Activated CD8-positive, alpha-beta memory T cell treated with anti-CD3 and anti-CD28 coated beads for 36 hours (primary cell): ENCODE results near the gene SLC7A8. TPM values are rescaled to one million over a fixed set of nuclear protein-coding genes. Genes with fewer than 3 reads are reported as not detected.

Experiments
- CTCF ChIA-PET: fragments of 350-600 bp; sonication (Branson Sonifier 250); formaldehyde crosslinking; loops from one replicate; lab custom pipeline; 2021; ENCODE audit warnings: antibody characterized with exemption; lab: Charles Lee
- POLR2A ChIA-PET: fragments of 350-600 bp; sonication (Branson Sonifier 250); formaldehyde crosslinking; loops from one replicate; lab custom pipeline; 2021; ENCODE audit warnings: antibody characterized with exemption; lab: Charles Lee
- total RNA-seq, 2 experiments: library from RNA; stranded (reverse); gene quantifications; one replicate each; pipeline ENCODE4 v1.2.3, GENCODE V29; 2021

The SLC7A8 gene
- total RNA-seq, 2 experiments from 2014 or later = 0.40 to 0.86 TPM

DNA sequence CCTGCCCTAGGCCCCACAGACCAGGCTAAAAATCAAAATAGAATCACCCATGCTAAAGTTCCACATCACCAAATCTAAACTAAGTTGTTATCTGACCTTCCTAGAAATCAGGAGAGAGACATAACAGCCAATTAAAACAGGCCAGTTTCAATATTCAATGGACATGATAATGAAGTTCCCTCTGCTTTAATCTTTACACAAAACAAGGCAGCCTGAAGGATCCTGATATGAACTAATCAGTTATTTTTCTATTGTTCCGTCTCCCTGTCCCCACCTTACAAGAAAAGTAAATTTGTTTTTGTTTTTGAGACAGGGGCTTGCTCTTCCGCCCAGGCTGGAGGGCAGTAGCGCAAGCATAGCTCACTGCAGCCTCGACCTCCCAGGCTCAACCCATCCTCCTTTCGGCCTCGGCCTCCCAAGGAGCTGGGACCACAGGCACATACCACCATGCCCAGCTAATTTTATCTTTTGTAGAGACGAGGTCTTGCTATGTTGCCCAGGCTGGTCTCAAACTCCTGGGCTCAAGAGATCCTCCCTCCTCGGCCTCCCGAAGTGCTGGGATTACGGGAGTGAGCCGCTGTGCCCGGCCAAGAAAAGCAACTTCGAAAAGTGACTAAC lies 59.0 kb downstream of the SLC7A8 start:
- CTCF ChIA-PET = interaction anchor here (1.6 to 2.7 kb wide), 2 partner anchors 63 to 256 kb away, joined by 4 to 7 read pairs; no protein-coding TSS in a partner anchor
- POLR2A ChIA-PET = no interaction called here

DNA sequence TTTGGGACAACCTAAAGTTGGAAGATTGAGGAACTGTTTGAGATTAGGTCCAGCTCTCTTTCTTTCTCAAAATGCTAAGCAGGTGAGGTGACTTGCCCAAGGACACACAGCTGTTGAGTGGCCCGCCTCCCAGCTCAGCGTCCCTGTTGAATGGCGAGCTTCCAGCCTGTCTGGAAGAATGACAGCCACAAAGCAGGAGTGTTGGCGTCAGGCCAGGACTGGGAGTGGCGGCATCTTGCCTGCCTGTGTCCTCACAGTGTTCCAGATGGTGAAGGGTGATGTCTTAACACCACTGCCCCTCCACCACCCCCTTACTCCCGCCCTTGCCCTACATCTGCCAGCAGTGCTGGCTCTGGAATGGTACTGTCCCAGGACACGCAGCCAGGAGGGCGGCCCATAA lies 60.0 kb downstream of the SLC7A8 start:
- CTCF ChIA-PET = interaction anchor here (0.7 to 2.7 kb wide), 4 partner anchors 64 to 1173 kb away, joined by 3 to 7 read pairs (median 4); no protein-coding TSS in a partner anchor
- POLR2A ChIA-PET = no interaction called here

DNA sequence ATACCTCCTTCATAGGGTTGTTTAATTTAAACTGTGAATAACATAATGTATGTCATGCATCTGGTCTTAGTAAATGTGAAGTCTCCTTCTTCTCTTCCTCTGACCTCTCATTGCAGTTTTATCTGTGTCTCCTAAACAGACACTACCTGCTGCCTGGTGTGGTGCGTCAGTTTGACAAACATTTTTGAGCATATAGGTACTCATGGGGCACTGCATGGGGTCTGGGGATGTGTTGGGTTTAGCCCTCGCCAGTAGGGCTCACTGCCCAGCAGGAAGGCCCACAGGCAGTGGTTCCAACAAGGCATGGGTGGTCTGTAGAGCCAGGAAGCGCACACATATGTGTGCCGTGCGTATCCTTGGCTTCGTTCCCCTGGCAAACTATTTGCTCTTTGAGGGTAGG lies 61.4 kb downstream of the SLC7A8 start:
- CTCF ChIA-PET = interaction anchor here (0.8 to 2.8 kb wide), 10 partner anchors 20 to 182 kb away, joined by 3 to 17 read pairs (median 7); partner anchors contain the start of genes ACIN1 and C14orf119
- POLR2A ChIA-PET = no interaction called here

DNA sequence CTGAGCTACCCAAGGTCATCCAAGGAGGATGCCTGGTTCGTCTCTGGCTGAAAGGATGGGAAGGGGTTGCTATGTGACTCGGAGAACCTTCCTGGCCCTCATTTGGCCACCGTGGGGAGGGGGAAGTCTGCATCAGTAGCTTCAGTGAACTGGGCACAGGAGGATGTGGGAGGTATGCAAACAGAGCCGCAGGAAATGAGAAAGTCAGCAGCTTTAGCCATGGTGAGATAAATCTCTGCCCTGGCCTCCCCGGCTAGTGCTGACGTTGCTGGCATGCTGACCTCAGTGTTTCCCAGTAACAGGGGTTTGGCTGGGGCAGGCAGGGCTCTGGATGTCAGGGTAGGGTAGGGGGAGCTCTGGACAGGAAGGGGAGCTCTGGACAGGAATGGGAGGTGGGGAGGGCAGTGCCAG lies 62.1 kb downstream of the SLC7A8 start:
- ChIA-PET CTCF (interaction anchor here (0.7 to 2.9 kb wide), 26 partner anchors 11 to 260 kb away, joined by 3 to 17 read pairs (median 4); partner anchors contain the start of genes ACIN1, C14orf119, CIROP and PABPN1), POLR2A (interaction anchor here (0.6 to 2.0 kb wide), 2 partner anchors 26 to 164 kb away, joined by 4 to 5 read pairs; partner anchors contain the start of genes ACIN1 and C14orf119)

DNA sequence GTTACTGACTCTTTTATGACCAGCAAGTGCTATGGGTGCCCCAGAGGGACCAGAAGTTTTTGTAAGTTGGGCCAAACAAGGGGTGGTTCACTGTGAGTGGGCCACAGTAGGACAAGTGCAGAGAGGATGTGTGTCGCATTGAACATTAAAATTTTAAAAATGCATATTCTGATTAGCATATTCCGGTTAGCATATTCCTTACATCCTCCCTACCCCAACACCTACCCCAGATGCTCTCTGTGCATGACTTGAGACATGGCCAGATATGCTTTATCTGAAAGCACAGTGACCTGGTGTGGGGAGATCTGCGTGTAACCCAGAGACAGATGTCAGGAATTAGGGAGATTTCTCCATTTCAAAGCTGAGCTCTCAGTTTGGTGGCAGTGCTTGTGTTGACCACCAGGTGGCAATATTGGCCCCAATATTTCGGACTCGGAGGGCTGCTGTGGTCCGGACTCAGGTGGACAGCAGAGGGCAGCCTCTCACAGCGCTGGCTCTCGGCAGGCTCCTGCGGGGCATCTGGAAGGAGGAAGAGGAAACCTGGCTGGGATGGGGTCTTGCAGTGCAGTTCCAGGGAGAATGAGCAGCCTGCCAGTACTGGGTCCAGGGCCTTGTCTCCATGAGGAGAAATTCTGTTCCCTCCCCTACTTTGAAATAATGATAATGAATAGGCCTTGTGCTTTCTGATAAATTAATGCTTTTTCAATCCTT lies 62.8 kb downstream of the SLC7A8 start:
- ChIA-PET POLR2A (interaction anchor here (0.6 to 2.0 kb wide), 2 partner anchors 26 to 163 kb away, joined by 4 to 5 read pairs; partner anchors contain the start of genes ACIN1 and C14orf119), CTCF (interaction anchor here (0.6 to 2.9 kb wide), 45 partner anchors 8 to 261 kb away, joined by 3 to 17 read pairs (median 4); partner anchors contain the start of genes ACIN1, C14orf119, CDH24 and CIROP)

DNA sequence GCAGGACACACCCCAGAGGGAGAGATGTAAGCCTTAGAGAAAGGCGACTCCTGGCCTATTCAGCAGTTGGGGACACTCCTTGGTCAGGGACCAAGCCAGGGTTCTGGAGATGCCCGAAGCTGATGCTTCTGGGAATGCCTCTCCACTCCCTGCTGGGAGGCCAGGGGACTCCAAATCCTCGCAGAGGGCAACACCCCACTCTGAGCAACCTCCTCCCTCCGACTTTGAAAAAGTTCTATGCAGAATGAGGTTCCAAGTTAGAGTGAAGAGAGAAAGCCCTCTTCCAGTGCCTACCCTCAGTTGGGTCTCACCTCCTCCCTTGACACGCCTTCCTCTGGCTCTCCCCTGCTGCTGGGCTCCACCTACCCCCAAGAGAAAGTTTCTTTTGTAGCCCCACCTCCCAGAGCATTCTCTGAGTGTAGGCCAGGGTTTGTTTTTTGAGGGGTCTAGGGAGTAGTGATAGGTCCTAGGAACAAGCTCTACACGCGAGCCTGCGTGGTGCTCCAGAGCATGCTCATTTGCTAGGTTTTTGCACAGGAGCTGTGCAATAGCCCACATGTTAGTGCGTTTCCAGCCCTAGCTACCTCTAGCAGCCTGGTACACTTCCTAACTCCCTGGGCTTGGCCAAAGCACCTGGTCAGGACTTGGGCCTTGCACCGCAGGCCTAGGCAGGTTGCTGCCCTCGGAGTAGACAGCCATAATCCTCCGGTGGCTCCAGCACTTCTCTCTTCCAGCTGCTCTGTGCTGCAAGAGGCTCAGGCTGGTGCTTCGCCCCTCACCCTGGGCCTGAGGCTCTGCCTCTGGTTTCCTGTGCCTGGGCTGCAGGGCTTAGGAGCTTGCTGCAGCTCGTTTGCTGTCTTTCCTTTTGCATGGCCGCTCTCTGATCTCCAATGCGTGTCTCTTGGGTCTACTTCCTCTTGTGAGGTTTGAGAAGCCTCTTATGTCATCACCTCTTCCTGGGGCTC lies 63.8 kb downstream of the SLC7A8 start:
- ChIA-PET POLR2A (interaction anchor here (0.5 to 2.0 kb wide), 3 partner anchors 25 to 310 kb away, joined by 3 to 6 read pairs (median 5); partner anchors contain the start of genes ACIN1 and C14orf119), CTCF (interaction anchor here (0.5 to 2.9 kb wide), 16 partner anchors 11 to 549 kb away, joined by 3 to 15 read pairs (median 4); partner anchors contain the start of genes ACIN1, C14orf119 and CDH24)

DNA sequence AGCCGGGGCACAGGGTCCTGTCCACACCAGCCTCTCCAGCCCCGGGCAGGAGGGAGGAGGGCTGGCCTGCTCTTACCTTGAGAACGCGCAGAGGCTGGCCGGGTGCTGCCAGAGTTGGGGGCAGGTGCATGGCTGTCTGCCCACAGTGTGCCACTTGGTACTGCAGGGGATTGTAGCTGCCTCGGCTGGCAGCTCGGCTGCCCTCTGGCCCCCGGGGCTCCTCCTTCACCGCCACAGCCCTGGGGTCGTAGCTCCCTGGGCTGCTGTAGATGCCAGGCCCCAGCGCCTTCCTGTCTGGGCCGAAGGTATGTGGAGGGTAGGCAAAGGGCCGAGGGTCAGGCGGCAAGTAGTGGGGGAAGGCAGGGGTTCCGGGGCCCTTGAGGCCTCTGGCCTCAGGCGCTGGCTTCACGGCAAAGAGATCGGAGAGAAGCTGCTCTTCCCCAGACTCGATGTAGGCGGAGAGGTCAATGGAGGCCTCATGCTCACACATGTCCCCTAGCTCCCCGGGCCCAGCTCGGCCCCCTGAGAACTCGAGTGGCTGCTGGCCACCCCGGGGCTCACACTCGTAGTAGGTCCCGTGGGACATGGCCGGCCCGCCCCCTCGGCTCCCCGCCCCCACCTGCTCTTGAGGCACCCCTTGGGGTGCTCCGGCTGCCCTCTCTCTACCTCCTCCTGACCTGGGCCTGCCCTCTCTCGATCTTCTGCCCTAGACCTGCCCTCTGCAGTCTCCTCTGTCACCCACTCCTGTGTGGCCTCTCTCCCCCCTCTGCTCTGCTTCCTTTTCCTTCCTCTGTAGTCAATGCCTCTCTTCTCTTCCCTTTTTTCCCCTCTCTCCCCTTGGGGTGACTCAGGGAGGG lies 64.7 kb downstream of the SLC7A8 start, which contains the start of gene CEBPE:
Gene CEBPE (minus strand): TSS at position 750 of the 857 bp plus-strand sequence. CDS start 164 bp downstream, at position 586.
- POLR2A ChIA-PET = interaction anchor here (0.6 kb wide), 1 partner anchor 70 kb away, joined by 6 read pairs; no protein-coding TSS in a partner anchor
- CTCF ChIA-PET = interaction anchor here (1.7 to 2.9 kb wide), 3 partner anchors 50 to 261 kb away, joined by 7 to 15 read pairs (median 10); no protein-coding TSS in a partner anchor

DNA sequence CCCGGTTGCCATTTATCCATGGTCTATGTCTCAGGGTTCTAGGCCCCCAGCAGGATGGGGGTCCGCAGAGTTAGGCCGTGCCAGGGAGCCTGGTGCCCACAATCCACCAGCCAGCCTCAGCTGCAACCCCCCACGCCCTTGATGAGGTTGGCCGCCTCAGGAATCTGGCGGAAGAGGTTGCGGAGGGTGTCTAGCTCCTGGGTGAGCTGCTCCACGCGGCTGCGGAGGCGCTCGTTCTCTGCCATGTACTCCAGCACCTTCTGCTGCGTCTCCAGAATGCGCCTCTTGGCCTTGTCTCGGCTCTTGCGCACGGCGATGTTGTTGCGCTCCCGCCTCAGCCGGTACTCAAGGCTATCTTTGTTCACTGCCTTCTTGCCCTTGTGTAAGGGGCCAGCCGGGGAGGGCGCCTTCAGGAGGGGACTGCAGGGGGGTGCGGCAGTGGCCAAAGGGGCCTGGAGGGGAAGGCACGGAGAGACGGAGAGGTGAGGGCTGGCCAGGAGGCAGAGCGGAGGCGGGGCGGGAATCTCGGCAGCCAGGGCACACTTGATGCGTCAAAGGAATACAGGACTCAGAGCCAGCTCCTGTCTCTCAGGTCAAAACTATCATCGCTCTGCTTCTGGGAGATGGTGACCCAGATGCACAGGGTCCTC lies 66.0 kb downstream of the SLC7A8 start:
- POLR2A ChIA-PET = no interaction called here
- CTCF ChIA-PET = no interaction called here

DNA sequence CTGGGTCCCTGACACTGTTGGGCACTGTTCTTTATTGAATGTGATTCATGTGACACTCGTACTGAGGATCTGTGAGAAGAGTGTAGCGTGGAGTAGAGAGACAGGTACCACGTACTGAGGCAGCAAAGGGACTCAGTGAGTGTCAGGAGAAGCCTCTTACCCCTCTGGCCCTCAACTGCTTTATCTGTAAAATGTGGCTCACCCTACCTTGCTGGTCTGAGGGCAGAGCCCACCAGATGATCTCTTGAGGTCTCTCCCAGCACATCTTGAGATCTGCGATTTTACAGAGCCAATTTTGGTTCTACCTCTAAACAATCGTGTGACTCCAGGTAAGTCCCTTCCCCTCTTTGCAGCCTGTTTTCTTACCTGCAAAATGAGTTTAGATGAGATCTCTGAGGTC lies 67.5 kb downstream of the SLC7A8 start:
- ChIA-PET POLR2A (no interaction called here), CTCF (no interaction called here)

DNA sequence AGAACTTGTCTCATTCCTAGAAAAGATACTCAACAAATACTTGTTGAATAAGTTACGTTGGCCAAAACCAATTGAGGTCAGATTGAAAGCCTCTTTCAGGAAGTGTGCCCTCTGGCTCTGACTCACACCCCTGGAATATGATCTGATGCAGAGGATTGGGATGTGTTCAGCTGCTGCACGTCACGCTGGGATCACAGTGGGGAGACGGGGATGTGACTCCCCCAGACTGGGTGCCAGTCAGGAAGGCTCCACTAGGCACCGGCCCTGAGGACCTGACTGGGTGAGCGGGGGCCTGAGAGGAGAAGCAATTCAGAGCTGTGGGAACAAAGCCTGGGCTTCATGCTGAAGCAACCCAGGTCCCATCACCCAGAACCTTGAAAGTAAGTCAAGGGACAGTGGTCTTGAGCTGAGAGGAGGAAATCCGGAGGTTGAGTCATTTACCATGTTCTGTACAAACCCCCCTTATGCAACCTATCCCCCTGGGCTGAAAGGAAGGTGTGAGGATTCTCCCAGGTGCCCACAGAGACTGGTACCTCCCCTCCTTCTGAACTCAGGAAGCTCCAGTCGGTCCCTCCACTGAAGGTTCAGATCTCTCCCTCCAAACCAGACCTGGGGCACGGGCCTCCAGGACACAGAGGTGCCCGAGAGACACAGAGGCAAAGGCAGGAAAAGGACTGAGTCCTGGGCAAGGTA lies 68.3 kb downstream of the SLC7A8 start:
- CTCF ChIA-PET = interaction anchor here (0.6 kb wide), 1 partner anchor 190 kb away, joined by 5 read pairs; no protein-coding TSS in a partner anchor
- POLR2A ChIA-PET = no interaction called here

DNA sequence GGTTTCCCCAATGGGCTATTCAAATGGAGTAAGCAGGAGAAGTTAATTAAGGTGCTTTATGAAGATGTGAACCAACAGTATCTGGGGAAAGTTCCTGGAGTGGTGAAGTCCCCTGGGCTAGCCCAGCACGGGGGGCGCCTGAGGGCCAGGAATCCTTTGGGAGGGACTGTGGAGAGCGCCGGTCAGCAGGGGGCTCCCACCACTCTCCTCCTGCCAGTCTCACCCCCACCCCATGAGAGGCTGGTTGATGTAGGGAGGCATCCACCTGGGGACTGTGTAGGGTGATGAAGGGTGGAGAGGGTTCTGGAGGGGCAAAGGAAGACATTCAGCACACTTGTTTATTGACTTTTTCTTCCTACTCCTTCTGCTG lies 68.8 kb downstream of the SLC7A8 start:
- CTCF ChIA-PET = no interaction called here

DNA sequence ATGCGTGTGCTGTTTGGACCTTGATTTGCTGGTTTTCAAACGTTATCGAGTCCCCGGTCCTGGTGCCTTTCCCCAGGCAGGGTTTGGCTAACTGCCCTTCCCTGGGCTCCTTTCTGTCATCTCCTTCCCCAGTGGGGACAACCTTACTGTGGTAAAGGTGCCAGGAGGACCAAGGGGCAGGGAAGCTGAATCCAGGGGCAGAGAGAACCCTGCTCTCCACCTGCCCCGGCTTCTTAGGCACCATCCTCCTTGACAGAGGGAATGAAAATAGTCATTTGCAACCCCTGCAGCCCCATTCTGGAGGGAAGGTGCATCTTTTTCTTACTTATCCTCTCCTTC lies 69.4 kb downstream of the SLC7A8 start:
- CTCF ChIA-PET = no interaction called here
- POLR2A ChIA-PET = no interaction called here

More for the DNA sequence above, 68.8 kb downstream of the SLC7A8 start:
- POLR2A ChIA-PET = no interaction called here

DNA sequence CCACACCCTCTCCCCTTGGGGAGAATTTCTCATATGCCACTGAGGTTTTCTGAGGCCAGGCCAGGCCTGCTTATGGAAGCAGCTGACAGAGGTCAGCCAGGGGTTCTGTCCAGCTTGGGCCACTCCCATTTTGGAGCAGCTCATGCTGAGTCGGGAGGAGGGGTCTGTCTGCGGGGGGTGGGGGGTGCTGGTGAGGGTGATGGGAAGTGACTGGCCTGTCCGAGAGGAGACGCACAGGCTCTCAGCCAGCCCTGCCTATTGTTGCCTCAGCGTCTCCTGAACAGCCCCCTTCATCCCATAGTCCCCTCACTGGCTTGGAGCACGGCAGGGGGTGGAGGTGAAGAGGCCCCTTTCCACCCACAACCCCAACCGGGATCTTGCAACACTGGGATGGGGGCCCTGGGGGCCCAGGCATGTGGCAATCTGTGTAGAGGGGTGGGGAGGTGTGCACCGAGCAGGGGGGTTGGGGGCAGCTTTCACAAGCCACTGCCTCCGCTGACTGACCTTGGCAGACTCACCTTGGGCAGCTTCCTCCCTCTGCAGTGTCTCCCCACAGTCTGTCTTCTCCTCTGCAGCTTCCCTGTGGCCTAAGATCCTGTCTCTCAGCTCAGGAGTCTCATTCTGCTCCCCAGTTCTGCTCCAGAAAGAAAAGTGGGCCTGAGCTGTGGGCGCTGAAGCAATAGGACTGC lies 69.9 kb downstream of the SLC7A8 start:
- CTCF ChIA-PET = no interaction called here
- POLR2A ChIA-PET = interaction anchor here (0.5 kb wide), 1 partner anchor 22 kb away, joined by 3 read pairs; no protein-coding TSS in a partner anchor

DNA sequence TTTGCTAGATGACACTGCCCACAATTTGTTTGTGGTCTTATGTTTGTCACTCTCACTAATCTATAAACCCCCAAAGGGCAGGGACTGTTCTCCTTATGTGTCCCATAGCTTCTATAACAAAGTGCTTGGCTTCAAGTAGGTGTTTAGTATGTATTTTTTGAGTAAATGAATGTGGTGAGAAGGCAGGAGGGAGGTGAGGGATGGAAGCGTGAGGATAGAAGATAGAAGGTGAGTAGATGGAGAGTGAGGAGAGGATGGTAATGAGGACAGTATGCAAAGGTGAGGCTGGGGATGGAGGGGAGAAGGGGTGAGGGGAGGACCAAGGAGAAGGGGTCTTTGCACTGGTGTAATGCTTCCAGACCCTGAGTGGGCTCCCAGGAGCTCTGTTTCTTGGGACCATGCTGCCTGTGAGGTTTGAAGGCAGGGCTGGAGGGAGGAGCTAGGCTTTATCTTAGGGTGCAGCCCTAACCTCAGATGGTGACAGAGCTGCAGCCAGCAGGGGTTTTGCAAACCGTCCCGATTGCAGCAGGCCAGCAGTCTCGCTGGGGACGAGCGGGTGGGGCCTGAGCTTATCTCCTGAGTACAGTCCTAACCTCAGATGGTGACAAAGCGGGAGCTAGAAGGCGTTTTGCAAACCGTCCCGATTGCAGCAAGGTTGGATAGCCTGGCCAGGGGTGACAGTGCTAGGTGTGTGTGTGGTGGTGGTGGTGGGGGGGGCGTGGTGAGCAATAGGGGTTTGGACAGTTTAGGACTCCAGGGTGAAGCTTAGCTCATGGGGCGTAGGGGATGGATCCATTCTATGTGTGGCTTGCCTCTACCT lies 70.9 kb downstream of the SLC7A8 start:
- ChIA-PET POLR2A (no interaction called here), CTCF (interaction anchor here (0.7 to 2.2 kb wide), 6 partner anchors 8 to 214 kb away, joined by 3 to 7 read pairs (median 4); no protein-coding TSS in a partner anchor)
